H1 (cell line): Measurements from ENCODE around the gene MYRF. TPM values are rescaled to one million over a fixed set of nuclear protein-coding genes. Genes with fewer than 3 reads are reported as not detected.

ENCODE experiments used
- CTCF ChIA-PET: fragments of 300-600 bp; sonication (Branson Sonifier 250); formaldehyde crosslinking; loops from one replicate; lab custom pipeline; 2021; ENCODE audit not compliant: partially characterized antibody; lab: Charles Lee
- POLR2A ChIA-PET: fragments of 300-600 bp; sonication (Branson Sonifier 250); formaldehyde crosslinking; loops from one replicate; lab custom pipeline; 2021; ENCODE audit warnings: inconsistent platforms; ENCODE audit not compliant: partially characterized antibody; lab: Charles Lee
- DNase-seq, 2 experiments: peaks; one replicate each; pipeline versions ENCODE4 v3.0.0 to v3.0.0-alpha.2; 2010 to 2022; ENCODE audit warnings: low spot score in 2 of 2, low read depth in 1 of 2, mixed read lengths in 1 of 2
- FAIRE-seq: peaks from 2 replicates; lab custom pipeline; 2011; peaks lifted over from hg19 to GRCh38; lab: Jason Lieb, UNC
- H2AFZ ChIP-seq: 2 replicates; pipeline ENCODE4 v1.8.1; 2012; ENCODE audit warnings: low read length, inconsistent platforms
- H2AK5ac ChIP-seq: 2 replicates; pipeline ENCODE4 v1.6.1; 2013; ENCODE audit warnings: low read depth, low read length
- H2BK120ac ChIP-seq: replicated peaks from 2 replicates; pipeline ENCODE3; 2013; ENCODE audit warnings: low read depth, low read length, inconsistent platforms
- H2BK12ac ChIP-seq: 2 replicates; pipeline ENCODE4 v1.6.1; 2013; ENCODE audit warnings: low read depth, low read length
- H2BK15ac ChIP-seq: 2 replicates; pipeline ENCODE4 v1.6.1; 2013; ENCODE audit warnings: low read length
- H2BK20ac ChIP-seq: 2 replicates; pipeline ENCODE4 v1.6.1; 2013; ENCODE audit warnings: low read length
- H2BK5ac ChIP-seq: 2 replicates; pipeline ENCODE4 v1.6.1; 2013; ENCODE audit warnings: low read depth, low read length
- H3K14ac ChIP-seq: 2 replicates; pipeline ENCODE4 v1.6.1; 2013; ENCODE audit warnings: inconsistent platforms; ENCODE audit not compliant: insufficient read length
- H3K18ac ChIP-seq: 2 replicates; pipeline ENCODE4 v1.6.1; 2013; ENCODE audit warnings: low read length; ENCODE audit errors: extremely low read depth
- H3K23ac ChIP-seq: 2 replicates; pipeline ENCODE4 v1.6.1; 2013; ENCODE audit warnings: inconsistent platforms; ENCODE audit not compliant: insufficient read length
- H3K23me2 ChIP-seq: 2 replicates; pipeline ENCODE4 v1.6.1; 2013; ENCODE audit warnings: low read depth, low read length
- H3K27ac ChIP-seq: 2 replicates; pipeline ENCODE4 v1.6.1; 2011; ENCODE audit warnings: low read depth, low read length, inconsistent platforms
- H3K27me3 ChIP-seq, 4 experiments: replicated peaks in 1 of 4; 1 replicate in 1 of 4; 2 replicates in 3 of 4; pipeline versions ENCODE4 v1.6.1 to v1.8.1; 2011 to 2013; ENCODE audit warnings: low read length in 3 of 4, mild to moderate bottlenecking in 3 of 4, inconsistent platforms in 2 of 4, mixed read lengths in 2 of 4, moderate library complexity in 1 of 4; ENCODE audit not compliant: control insufficient read depth in 3 of 4, insufficient read depth in 3 of 4; ENCODE audit errors: extremely low read depth in 1 of 4
- H3K36me3 ChIP-seq, 4 experiments: 2 replicates each; pipeline versions ENCODE4 v1.6.1 to v1.8.1; 2011 to 2013; ENCODE audit warnings: mild to moderate bottlenecking in 4 of 4, low read length in 3 of 4, moderate library complexity in 2 of 4, control low read depth in 1 of 4, inconsistent platforms in 1 of 4; ENCODE audit not compliant: insufficient read depth in 4 of 4, control insufficient read depth in 2 of 4
- H3K4ac ChIP-seq: replicated peaks from 2 replicates; pipeline ENCODE3; 2013; ENCODE audit warnings: low read length, low read depth, mixed read lengths, inconsistent platforms; ENCODE audit not compliant: insufficient read length
- H3K4me1 ChIP-seq, 4 experiments: replicated peaks in 1 of 4; 1 replicate in 1 of 4; 2 replicates in 3 of 4; pipeline versions ENCODE4 v1.6.1 to v1.8.1; 2011 to 2013; ENCODE audit warnings: low read length in 3 of 4, inconsistent platforms in 2 of 4, mixed read lengths in 1 of 4; ENCODE audit not compliant: insufficient read depth in 4 of 4, control insufficient read depth in 3 of 4
- H3K4me2 ChIP-seq, 2 experiments: 2 replicates each; pipeline versions ENCODE4 v1.6.1 to v1.8.1; 2011 to 2013; ENCODE audit warnings: low read depth in 2 of 2, low read length in 2 of 2, control low read depth in 1 of 2, inconsistent platforms in 1 of 2, mild to moderate bottlenecking in 1 of 2; ENCODE audit not compliant: insufficient read depth in 1 of 2
- H3K4me3 ChIP-seq, 4 experiments: fragments of 200-600, 300-600 bp in 1 of 4; sonication (generic), shearing (Covaris generic), sonication (Bioruptor Twin) in 1 of 4; 2 replicates each; pipeline versions ENCODE4 v1.5.1 to v1.8.1; 2011 to 2016; ENCODE audit warnings: low read length in 4 of 4, low read depth in 3 of 4, control low read depth in 2 of 4, inconsistent platforms in 2 of 4, mild to moderate bottlenecking in 2 of 4, mixed read lengths in 1 of 4, moderate library complexity in 1 of 4; ENCODE audit not compliant: insufficient read depth in 2 of 4; ENCODE audit errors: extremely low read depth in 1 of 4
- H3K56ac ChIP-seq: replicated peaks from 2 replicates; pipeline ENCODE3; 2013; ENCODE audit warnings: low read depth, mild to moderate bottlenecking, mixed read lengths, low read length, inconsistent platforms; ENCODE audit not compliant: insufficient read length
- H3K79me1 ChIP-seq: 2 replicates; pipeline ENCODE4 v1.6.1; 2013; ENCODE audit warnings: low read depth, low read length, control low read depth
- H3K79me2 ChIP-seq, 2 experiments: 2 replicates each; pipeline versions ENCODE4 v1.6.1 to v1.8.1; 2012 to 2013; ENCODE audit warnings: low read length in 2 of 2, mild to moderate bottlenecking in 2 of 2, inconsistent platforms in 1 of 2; ENCODE audit not compliant: insufficient read depth in 2 of 2, control insufficient read depth in 1 of 2
- H3K9ac ChIP-seq, 4 experiments: replicated peaks in 1 of 4; 1 replicate in 1 of 4; 2 replicates in 3 of 4; pipeline versions ENCODE4 v1.6.1 to v1.8.1; 2011 to 2013; ENCODE audit warnings: low read depth in 3 of 4, low read length in 3 of 4, control low read depth in 2 of 4, mild to moderate bottlenecking in 2 of 4, moderate library complexity in 2 of 4, inconsistent platforms in 1 of 4; ENCODE audit errors: extremely low read depth in 1 of 4
- H3K9me3 ChIP-seq, 2 experiments: 2 replicates each; pipeline versions ENCODE4 v1.6.1 to v1.8.1; 2012 to 2013; ENCODE audit warnings: mild to moderate bottlenecking in 2 of 2, moderate library complexity in 2 of 2, control low read depth in 1 of 2, inconsistent platforms in 1 of 2, low read depth in 1 of 2, low read length in 1 of 2, mixed read lengths in 1 of 2; ENCODE audit not compliant: insufficient read depth in 2 of 2
- H4K20me1 ChIP-seq, 2 experiments: replicated peaks in 1 of 2; 2 replicates each; pipeline versions ENCODE3 to v1.8.1; 2011 to 2013; ENCODE audit warnings: inconsistent platforms in 2 of 2, low read length in 2 of 2, mild to moderate bottlenecking in 1 of 2; ENCODE audit not compliant: insufficient read depth in 2 of 2, control insufficient read depth in 1 of 2
- H4K5ac ChIP-seq: 2 replicates; pipeline ENCODE4 v1.6.1; 2013; ENCODE audit warnings: low read length, low read depth, mixed read lengths, inconsistent platforms; ENCODE audit not compliant: insufficient read length
- H4K8ac ChIP-seq: 2 replicates; pipeline ENCODE4 v1.8.0; 2013; ENCODE audit warnings: mild to moderate bottlenecking, moderate library complexity, low read length, inconsistent platforms; ENCODE audit not compliant: insufficient read depth; ENCODE audit errors: extremely low read depth
- H4K91ac ChIP-seq: replicated peaks from 2 replicates; pipeline ENCODE3; 2013; ENCODE audit warnings: low read length, mixed read lengths, inconsistent platforms; ENCODE audit not compliant: insufficient read length
- ASH2L ChIP-seq: fragments of 200-600, 300-600 bp; sonication (generic); IDR thresholded peaks from one replicate; pipeline ENCODE4 v1.7.1; 2017; ENCODE audit warnings: low read length
- CTCF ChIP-seq, 3 experiments: IDR thresholded peaks; 1 replicate in 2 of 3; 2 replicates in 1 of 3; pipeline versions ENCODE4 v1.5.1 to v1.6.1; 2011; ENCODE audit warnings: low read length in 3 of 3, mild to moderate bottlenecking in 3 of 3, inconsistent platforms in 2 of 3, low read depth in 1 of 3, moderate library complexity in 1 of 3; ENCODE audit not compliant: insufficient read depth in 1 of 3; ENCODE audit errors: control extremely low read depth in 1 of 3
- JUND ChIP-seq: IDR thresholded peaks from 2 replicates; pipeline ENCODE4 v1.6.1; 2011; ENCODE audit warnings: mild to moderate bottlenecking, improper control_type of control experiment, low read length
- MAFK ChIP-seq: IDR thresholded peaks from 2 replicates; pipeline ENCODE4 v1.6.1; 2012; ENCODE audit warnings: low read depth, mild to moderate bottlenecking, improper control_type of control experiment, low read length
- PHF8 ChIP-seq: fragments of 200-600 bp; sonication (generic); conservative IDR thresholded peaks from 2 replicates; pipeline ENCODE4 v1.7.1; 2012; ENCODE audit warnings: low read depth, mild to moderate bottlenecking, inconsistent platforms, low read length, moderate library complexity
- SAP30 ChIP-seq: fragments of 300-600 bp; sonication (generic); IDR thresholded peaks from 2 replicates; pipeline ENCODE4 v1.7.1; 2012; ENCODE audit warnings: low read length, moderate library complexity, mild to moderate bottlenecking, inconsistent platforms; ENCODE audit not compliant: insufficient read depth, insufficient replicate concordance
- SIRT6 ChIP-seq: IDR thresholded peaks from one replicate; pipeline ENCODE4 v1.7.1; 2012; ENCODE audit warnings: low read length, inconsistent platforms
- SP4 ChIP-seq: IDR thresholded peaks from 2 replicates; pipeline ENCODE4 v1.6.1; 2012; ENCODE audit warnings: low read length, inconsistent platforms
- YY1 ChIP-seq: IDR thresholded peaks from 2 replicates; pipeline ENCODE4 v1.6.1; 2011; ENCODE audit warnings: low read depth, mild to moderate bottlenecking, low read length
- WGBS, 2 experiments: shearing (Covaris generic) in 1 of 2; methylation state at CpG; one replicate each; pipeline versions ENCODE4 v1.1.6 to v1.1.7; 2013 to 2015; ENCODE audit warnings: low lambda C conversion rate in 2 of 2, mixed read lengths in 2 of 2, inconsistent platforms in 1 of 2, low coverage in 1 of 2, missing lambda C conversion rate in 1 of 2; ENCODE audit not compliant: insufficient replicate concordance in 2 of 2, insufficient coverage in 1 of 2, insufficient read length in 1 of 2; ENCODE audit errors: extremely low coverage in 1 of 2, missing lambda C conversion rate in 1 of 2; 5-methylcytosine and 5-hydroxymethylcytosine counted together
- polyA plus RNA-seq, 7 experiments: library from polyadenylated mRNA; depleted of rRNA in 3 of 7; stranded (reverse) in 5 of 7; unstranded in 2 of 7; fragments of >200 nt in 5 of 7; fragments of 200-250 nt in 2 of 7; gene quantifications; 1 replicate in 5 of 7; 2 replicates in 1 of 7; 4 replicates in 1 of 7; pipeline versions ENCODE4 v1.2.1 to v1.2.3, GENCODE V29; 2011 to 2013; ENCODE audit warnings: missing spikeins in 2 of 7, mixed read lengths in 2 of 7
- total RNA-seq: library from RNA; stranded (reverse); fragmentation: NEBNext Ultra II Directional; extraction: Animal tissue kit (Norgen Biotek cat#: 25700); gene quantifications from 2 replicates; pipeline ENCODE4 v1.2.1, GENCODE V29; 2021

Gene MYRF
- total and polyA plus RNA-seq, 2 of the 8 experiments (the other 6 are each of a cell fraction or from before 2014, with no cell fraction given): 6.0 to 6.1 TPM

DNA sequence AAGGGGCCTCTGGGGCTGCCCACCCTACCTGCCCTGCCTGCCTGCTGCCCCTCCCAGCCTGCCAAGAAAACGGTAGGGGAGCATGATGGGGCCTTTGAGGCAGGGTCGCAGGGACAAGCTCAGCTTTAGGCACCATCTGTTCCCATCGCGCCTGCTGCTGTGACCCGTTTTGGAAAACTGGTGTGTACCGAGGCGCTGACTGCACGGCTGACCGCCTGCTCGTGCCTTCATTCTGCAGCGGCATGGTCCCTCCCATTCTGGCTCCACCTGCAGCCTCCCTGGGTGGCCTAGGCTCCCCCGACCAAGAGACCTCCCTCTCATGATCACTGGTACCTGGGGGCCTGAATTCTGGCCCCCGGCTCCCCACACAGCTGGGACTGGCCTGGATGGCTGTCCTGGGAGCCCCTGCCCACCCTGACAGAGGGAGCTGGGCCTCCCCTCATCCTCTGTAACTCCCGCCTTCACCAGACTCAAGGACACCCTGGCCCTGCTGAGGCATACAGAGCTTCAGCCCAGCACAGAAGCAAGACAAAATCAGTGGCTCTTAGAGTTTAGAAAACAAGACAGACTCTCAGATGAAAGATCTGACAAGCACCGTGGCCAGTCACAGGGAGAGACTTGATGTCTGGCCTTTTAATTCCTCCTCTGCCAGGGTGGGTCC is 6.5 kb upstream of the MYRF start:
- Histone ChIP-seq H4K5ac (no peak overlapping the region), H4K20me1 (no peaks in the 10 kb centered on the region), H3K36me3 (peaks cover 0 to 7% (median 0%) of the 10 kb centered on the region in 4 experiments; a peak in 1 of 8 replicates), H2BK15ac (0 out of 2 replicates have a peak overlapping the region, but pooled peaks have one; percentile 72), H2AK5ac (no peak overlapping the region), H2BK5ac (no peak overlapping the region), H3K23me2 (no peaks in the 10 kb centered on the region; the same call in 1 of the 2 replicates), H4K8ac (peak overlapping the region; percentile 66; the same call in 1 of the 2 replicates), H3K23ac (no peak overlapping the region), H2BK20ac (no peak overlapping the region), H3K9ac (no peak overlapping the region), H3K14ac (no peak overlapping the region), H3K27me3 (no peaks in the 10 kb centered on the region; a peak in 2 of 7 replicates), H3K79me1 (no peaks in the 10 kb centered on the region), H3K18ac (no peak overlapping the region), H3K4me1 (peaks cover 6 to 22% (median 10%) of the 10 kb centered on the region in 4 experiments), H2AFZ (no peak overlapping the region), H3K4ac (no peak overlapping the region), H2BK12ac (no peak overlapping the region), H3K79me2 (no peaks in the 10 kb centered on the region), H3K9me3 (no peaks in the 10 kb centered on the region), H3K56ac (no peak overlapping the region), H3K27ac (no peak overlapping the region), H3K4me2 (no peak overlapping the region), H3K4me3 (no peak overlapping the region), H2BK120ac (no peak overlapping the region), H4K91ac (no peak overlapping the region)
- ChIA-PET CTCF (interaction anchor here (1.2 to 9.2 kb wide), 13 partner anchors 8 to 214 kb away, joined by 4 to 168 read pairs (median 18); partner anchors contain the start of genes FEN1 and TMEM258), POLR2A (interaction anchor here (0.6 to 8.9 kb wide), 4 partner anchors 13 to 344 kb away, joined by 3 to 87 read pairs (median 4); partner anchors contain the start of genes FEN1 and TMEM258)
- FAIRE-seq: no peak
- TF ChIP-seq MAFK: no peak
- no peak for TF ChIP-seq SAP30
- TF ChIP-seq JUND: no peak
- no peak for TF ChIP-seq ASH2L
- TF ChIP-seq YY1: no peak
- TF ChIP-seq PHF8: no peak
- TF ChIP-seq SIRT6: no peak
- TF ChIP-seq SP4: no peak
- no peak for TF ChIP-seq CTCF (IDR thresholded peaks at IDR 0.05; ENCODE audit: control extremely low read depth in 1 of 3, insufficient read depth in 1 of 3, low read depth in 1 of 3, low read length in 3 of 3)
- 89% methylated on average over 15 of the region's 15 CpGs; no CpG with 5 or more reads in 1 of the 2 experiments for WGBS, 2 experiments
- DNase-seq: no peak
